ENCODE data around the gene SULT2B1. TPM values are rescaled to one million over a fixed set of nuclear protein-coding genes. Genes with fewer than 3 reads are reported as not detected.

SULT2B1 gene
- total RNA-seq, 1 donor from 2014 or later = 0.29 TPM

DNA sequence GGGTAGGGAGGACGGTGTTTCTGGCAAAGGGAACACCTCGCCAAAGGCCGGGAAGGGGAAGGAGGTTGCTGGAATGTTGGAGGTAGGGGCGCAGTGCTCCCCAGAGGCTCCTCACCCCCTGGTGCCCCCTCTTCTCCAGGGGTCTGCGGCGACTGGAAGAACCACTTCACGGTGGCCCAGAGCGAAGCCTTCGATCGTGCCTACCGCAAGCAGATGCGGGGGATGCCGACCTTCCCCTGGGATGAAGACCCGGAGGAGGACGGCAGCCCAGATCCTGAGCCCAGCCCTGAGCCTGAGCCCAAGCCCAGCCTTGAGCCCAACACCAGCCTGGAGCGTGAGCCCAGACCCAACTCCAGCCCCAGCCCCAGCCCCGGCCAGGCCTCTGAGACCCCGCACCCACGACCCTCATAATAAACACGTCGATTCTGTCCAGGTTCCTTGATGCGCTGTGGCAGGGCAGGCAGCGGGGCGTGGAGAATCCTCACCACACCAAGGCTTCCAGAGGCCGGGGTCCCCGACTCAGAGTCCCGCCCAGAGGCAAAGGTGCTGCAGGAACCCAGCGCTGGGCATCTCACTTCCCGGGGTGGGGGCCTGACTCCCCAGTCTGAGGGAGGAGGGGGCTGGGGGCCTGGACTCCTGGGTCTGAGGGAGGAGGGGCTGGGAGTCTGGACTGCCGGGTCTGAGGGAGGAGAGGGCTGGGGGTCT is 47.2 kb downstream of the SULT2B1 start:
- intact Hi-C loops (cut with micrococcal nuclease) = no loop called here

DNA sequence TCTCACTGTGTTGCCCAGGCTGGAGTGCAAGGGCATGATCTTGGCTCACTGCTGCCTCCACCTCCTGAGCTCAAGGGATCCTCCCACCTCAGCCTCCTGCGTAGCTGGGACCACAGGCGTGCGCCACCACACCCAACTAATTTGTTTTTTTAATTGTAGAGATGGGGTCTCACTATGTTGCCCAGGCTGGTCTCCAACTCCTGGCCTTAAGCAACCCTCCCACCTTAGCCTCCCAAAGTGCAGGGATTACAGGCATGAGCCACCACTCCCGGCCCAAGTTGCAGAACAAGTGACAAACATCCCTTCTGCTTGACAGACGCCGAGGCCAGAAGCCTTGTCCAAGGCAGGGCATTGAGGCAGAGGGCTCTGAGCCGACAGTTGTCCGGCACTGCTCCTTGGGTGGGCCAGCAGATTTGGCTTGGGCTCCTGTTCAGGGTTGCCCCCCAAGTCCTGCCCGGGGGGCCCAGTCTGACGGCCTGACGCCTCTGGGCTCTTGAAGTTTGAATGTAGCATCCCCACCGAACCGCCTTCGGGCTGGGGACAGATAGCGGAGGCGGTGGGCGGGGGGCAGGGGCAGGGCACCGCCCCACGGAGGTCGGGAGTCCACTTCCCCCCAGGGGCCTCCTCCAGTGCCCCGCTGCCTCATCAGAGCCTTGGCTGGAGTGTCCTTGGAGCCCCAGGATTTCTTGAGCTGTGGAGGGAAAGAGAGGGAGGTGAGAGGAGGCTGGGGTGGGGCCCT is 48.9 kb downstream of the SULT2B1 start:
- intact Hi-C loops (cut with micrococcal nuclease) = no loop called here

DNA sequence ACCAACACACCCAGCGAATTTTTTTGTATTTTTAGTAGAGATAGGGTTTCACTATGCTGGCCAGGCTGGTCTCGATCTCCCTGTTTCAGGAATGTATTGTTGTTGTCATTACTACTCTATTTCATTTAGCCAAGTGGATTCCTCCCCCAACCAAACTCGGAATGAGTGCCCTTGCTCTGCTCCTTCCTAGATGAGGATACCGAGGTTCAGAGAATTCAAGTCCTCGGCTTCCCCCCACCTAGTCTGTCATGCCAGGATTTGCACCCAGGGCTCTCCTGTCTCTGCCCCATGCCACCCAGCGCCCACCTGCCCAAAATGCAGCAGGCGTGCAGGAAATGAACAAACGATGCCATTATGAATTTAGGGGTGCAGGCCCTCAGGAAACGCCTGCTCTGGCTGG is 51.0 kb downstream of the SULT2B1 start:
- intact Hi-C loops (cut with micrococcal nuclease) = no loop called here

DNA sequence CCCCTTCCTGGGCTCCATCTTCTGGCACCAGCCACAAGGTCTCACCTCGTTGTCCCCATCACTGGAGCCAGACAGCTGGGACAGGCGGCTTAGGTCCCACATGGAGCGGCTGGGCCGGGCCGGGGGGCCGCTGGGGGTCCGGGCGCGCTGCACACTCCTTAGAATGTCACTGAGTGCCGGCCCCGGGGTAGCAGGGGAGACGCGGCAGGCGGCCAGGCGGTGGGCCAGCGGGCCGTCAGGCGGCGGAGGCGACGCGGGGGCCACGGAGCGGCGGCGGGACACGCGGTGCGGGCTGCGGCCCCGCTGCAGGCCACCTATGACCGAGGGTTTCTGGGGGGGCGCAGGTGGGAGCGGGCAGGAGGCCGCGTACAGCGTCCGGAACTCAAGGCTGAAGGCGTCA is 51.5 kb downstream of the SULT2B1 start:
- intact Hi-C loops (cut with micrococcal nuclease) = no loop called here

DNA sequence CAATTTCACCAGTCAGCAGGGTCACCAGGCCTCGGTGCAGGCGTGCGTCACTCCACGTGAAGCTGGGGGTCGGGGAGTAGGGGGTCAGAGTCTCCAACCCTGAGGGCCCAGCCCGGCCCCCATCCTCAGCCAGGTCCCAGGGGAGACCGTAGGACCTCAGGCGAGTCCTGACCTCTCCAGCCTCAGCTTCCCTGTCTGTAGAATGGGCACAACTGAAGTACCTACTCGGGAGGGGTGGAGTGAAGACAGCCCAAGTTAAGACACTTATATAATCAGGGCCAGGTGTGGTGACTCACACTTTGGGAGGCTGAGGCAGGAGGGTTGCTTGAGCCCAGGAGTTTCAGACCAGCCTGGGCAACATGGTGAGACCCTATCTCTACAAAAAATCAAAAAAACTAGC is 51.9 kb downstream of the SULT2B1 start:
- intact Hi-C loops (cut with micrococcal nuclease) = no loop called here

DNA sequence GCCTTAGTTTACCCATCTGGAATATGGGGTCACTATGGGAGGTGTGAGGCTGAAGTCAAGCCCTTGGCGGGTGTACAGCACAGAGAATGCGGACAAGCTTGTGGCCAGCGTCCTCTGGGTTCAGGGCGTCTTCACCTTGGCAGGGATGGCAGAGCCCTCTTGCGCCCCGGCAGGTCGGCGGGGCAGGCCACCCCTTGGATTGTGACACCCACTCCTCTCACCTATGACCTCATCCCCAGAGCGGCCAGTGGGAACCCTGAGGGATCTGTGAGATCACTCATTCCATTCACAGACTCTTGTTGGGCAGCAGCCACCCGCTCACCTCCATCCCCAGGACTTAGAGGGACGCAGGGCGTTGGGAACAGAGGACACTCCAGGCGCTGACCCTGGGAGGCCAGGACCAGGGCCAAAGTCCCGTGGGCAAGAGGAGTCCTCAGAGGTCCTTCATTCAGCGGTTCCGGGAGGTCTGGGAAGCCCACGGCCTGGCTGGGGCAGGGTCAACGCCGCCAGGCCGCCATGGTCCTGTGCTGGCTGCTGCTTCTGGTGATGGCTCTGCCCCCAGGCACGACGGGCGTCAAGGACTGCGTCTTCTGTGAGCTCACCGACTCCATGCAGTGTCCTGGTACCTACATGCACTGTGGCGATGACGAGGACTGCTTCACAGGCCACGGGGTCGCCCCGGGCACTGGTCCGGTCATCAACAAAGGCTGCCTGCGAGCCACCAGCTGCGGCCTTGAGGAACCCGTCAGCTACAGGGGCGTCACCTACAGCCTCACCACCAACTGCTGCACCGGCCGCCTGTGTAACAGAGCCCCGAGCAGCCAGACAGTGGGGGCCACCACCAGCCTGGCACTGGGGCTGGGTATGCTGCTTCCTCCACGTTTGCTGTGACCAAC is 54.7 kb downstream of the SULT2B1 start, which contains the start of gene SPACA4:
TSS of gene SPACA4 (plus strand) at position 280 of the 896 bp plus-strand sequence. CDS start at position 517, 237 bp downstream.
- intact Hi-C loops (cut with micrococcal nuclease) = no loop called here

DNA sequence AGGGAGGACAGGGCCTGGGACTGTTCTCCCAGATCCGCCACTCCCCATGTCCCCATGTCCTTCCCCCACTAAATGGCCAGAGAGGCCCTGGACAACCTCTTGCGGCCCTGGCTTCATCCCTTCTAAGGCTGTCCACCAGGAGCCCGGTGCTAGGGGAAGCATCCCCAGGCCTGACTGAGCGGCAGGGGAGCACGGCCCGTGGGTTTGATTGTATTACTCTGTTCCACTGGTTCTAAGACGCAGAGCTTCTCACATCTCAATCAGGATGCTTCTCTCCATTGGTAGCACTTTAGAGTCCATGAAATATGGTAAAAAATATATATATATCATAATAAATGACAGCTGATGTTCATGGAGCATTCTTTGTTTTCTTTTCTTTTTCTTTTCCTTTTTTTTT is 55.4 kb downstream of the SULT2B1 start:
- intact Hi-C loops (cut with micrococcal nuclease) = no loop called here

DNA sequence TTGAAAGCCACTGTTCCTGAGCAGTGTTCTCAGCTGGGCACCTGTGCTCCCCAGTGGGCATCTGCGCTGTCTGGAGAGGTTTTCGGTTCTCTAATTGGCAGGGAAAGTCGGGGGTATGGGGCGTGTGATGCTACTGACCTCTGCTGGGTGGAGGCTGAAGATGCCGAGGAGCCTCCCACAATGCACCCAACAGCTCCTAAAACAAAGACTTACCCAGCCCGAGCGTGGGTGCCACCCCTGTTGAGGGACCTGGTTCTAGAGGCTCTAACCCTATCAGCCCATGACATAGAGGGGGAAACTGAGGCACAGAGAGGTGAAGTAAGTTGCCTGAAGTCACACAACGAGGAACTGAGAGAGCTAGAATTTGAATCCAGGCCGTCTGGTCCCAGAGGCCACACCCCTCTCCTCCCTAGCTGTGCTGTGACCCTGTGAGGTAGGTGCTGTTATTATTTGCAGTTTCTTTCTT is 56.9 kb downstream of the SULT2B1 start:
- intact Hi-C loops (cut with micrococcal nuclease) = loop anchor here (1.0 kb wide), 2 partner anchors 20 to 103 kb away; no protein-coding TSS in a partner anchor

DNA sequence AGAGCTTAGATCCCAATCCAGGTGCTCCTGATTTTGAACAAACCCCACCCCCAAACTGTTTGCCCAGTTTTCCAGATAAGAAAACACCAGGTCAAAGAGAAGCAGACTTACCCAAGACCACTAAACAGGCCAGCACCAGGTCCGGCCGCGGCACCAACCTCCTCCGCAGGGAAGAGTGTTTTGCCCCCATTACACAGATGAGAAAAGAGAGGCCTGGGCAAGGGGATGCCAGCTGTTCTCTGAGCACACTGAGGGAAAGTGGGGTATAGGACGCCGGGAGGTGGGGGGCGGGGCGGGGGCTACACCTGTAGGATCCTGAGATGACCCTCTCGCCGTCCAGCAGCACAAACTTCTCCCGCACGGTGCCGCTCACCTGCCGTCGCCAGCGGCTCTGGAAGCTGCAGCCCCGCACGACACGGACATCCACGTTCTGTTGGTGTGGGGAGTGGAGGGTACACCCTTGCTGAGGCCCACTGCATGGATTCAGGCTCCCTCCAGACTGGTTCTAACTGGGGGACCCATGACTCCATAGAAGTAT is 57.7 kb downstream of the SULT2B1 start:
- intact Hi-C loops (cut with micrococcal nuclease) = no loop called here

DNA sequence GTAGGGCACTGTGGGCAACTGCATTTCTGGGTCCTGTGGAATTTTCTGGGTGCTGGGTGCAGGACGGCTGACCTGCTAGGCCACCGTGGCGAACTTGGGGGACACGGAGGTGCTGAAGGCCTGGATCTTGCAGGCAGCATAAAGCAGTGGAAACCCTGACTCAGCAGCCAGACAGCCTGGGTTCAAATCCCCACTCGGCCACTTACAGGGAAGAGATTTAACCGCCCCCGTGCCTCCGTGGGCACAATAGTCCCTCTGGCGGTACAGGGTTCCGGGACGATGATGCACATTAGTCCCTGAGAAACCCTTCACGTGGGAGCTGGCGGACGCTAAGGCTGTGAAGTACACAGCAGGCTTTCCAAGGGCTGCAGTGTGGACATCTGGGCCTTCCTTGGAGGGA is 59.9 kb downstream of the SULT2B1 start:
- intact Hi-C loops (cut with micrococcal nuclease) = no loop called here

DNA sequence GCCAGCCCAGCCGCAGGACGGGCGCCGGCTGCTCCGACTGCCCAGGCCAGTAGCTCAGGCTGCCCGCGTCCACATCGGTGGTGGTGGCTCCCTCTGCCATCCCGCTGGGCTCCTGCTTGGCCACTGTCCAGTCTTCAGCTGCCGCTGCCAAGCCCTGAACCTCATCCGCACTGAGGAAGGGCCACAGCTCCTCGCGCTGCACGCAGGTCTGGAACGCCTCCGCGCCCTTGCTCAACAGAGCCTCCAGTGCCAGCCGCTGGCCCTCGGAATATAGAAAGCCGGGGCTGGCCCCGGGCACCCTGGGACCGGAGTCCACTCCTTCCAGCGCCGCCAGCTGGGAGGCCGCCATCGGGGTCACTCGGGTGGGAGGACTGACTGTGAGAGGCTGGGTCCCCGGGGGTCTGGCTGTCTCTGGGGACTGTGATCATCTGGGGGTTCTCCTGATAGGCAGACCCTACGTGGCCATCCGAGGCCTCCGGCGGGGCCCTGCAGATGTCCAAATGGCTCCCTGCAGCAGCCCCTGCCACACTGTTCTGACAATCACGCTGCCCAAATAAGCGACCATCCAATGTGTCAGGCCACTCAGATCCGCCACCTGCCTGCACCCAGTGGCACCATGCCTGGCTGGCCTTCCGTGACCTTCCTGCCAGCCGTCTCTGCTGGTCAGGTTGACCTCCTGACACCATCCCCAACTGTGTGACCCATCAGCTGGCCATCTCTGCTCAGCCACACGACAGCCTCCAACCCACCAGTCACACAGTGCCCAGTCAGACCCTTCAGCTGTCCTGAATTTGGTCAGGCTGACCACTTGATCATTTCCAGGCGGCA is 61.3 kb downstream of the SULT2B1 start:
- intact Hi-C loops (cut with micrococcal nuclease) = no loop called here

DNA sequence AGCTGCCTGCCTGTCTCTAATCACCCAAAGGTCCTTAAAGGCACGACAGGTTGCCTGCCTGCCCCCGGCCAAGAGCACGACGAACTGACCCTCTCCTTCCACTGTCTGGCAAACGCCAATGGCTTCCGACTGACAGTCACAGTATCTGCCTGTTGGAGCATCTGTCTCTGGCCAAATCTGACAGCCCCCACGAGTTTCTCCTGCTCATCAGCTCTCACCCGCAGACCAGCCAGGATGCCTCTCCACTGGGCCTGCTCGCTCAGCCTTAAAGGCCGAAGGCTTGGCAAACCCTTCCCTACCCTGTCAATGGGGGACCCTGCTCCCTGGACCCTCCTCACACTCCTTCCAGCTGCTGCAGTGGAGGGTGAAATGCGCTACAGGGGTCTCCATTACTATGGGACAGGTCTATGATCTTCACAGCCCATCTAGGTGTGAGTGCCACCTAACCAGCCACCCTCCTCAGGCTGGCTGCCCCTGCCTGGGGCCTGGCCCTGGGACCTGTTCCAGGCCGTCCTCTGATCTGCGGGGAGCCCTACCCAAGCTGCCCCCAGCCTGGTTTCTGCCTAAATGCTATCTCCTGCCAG is 62.0 kb downstream of the SULT2B1 start:
- intact Hi-C loops (cut with micrococcal nuclease) = no loop called here

DNA sequence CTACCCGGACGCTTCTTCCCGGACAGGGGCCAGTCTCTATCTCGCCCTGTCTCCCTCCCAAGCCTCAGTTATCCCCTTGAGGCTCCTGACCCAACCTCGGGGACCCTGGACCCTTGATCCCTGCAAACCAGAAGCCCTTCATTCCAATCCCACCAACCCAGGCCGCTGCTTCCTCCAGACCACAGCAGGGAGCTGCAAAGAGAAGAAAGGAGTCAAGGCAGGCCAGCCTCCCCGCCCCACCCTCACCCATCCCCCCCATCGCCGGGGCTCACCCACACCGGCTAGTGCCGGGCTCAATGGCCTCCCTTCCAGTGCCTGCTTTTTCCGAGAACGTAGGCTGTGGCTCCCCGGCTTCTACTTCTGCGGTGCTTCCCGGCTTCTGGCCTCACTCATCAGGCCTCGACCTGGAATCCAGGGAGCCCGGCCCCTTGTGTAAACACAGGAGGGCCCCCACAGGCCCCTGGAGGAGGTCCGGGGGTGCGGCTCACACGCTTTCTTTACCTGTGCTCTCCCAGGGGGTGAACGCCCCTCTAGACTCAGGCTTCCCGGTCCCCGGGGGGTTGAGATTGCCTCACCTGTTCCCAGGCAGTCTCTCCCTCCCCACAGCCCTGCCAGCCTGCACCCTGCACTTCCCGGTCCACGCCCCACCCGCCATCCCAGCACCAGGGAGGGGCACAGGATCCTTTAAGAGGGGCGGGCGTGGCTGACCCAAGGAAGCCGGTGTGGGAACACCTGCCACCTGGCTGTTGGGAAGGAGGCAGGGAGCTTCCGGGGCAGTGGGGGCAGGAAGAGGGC is 62.7 kb downstream of the SULT2B1 start, which contains the start of gene FAM83E:
TSS of gene FAM83E (minus strand) at position 641 of the 795 bp plus-strand sequence. CDS start 1,704 bp downstream, outside the sequence.
- intact Hi-C loops (cut with micrococcal nuclease) = loop anchor here (5.0 kb wide), 1 partner anchor 447 kb away; no protein-coding TSS in a partner anchor

DNA sequence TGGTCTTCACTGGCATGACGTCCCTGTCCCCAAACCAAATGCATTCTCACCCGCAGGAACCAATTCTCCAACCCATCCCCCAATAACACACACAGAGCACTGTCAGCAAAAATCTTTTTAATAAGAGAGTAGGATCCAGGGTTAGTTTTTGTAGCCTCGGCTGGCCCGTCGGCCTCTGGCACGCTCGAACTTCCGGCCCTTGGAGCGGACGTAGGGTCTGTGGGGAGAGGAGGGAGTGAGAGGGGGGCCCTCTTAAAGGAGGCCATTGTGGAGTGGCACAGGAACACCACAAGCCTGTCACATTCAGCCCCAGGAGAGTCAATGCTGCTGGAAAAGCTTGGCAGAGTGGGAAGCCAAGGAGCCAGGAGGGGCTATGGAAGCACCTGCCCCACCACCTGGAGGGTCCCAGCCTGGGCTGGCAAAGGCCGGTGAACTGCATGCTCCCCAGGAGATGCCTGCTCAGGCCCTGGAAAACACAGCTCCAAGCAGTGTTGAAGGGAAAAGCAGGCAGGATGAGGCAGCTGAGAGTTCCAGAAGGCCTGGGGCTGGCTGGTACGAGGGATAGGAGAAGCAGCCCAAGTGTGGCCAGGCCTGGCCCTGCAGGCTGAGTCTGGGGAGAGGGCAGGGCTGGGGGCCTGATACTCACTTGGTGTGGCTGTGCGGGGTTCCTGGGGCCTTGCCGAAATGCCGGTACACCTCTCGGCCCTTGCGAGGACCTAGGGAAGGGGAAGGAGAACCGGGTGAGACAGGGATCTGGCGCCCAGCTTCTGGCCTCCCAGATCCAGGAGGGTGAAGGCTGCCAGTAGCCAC is 63.5 kb downstream of the SULT2B1 start:
- intact Hi-C loops (cut with micrococcal nuclease) = loop anchor here (5.0 kb wide), 1 partner anchor 448 kb away; no protein-coding TSS in a partner anchor

DNA sequence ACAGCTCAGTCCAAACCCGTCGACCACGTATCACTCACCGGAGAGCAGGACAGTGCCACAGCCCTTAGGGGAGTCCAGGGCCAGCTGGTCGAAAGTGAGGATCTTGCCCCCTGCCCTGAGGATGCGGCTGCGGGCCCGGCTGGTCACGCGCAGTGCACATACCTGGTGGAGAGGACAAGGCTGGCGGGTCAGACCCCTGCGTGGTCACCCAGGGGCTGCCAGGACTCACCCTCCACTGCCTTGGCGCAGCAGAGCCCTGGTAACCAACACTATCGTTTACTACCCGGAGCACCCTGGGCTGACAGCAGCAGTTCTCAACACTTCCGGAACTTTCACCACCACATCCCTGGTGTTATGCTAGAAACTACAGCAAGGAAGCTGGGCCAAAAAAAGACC is 64.1 kb downstream of the SULT2B1 start:
- intact Hi-C loops (cut with micrococcal nuclease) = loop anchor here (5.0 kb wide), 1 partner anchor 449 kb away; no protein-coding TSS in a partner anchor

DNA sequence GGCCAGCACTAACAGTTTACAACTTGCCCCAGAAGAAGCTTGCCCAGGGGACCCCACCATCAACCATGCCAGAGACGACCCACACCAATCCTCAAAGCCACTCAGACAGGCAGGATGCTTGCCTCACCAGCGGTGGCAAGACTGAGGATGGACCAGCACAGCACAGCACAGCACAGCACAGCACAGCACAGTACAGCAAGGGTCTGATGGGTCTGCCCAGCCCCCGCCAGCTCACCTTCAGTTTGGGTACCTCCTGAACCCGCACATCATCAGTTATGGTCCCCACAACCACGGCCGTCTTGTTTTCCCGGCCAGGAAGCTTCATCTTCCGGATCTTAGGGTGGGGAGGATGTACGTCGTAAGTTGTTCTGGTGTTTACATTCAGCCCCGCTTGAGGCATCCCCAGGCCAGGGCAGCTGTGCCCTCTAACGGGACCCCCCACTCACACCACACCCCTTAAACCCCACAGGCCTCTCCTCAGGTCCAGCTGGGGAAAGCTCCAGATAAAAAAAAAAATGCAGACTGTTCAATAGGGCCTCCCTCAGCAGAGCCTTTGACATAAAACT is 64.6 kb downstream of the SULT2B1 start:
- intact Hi-C loops (cut with micrococcal nuclease) = loop anchor here (5.0 kb wide), 1 partner anchor 449 kb away; no protein-coding TSS in a partner anchor

DNA sequence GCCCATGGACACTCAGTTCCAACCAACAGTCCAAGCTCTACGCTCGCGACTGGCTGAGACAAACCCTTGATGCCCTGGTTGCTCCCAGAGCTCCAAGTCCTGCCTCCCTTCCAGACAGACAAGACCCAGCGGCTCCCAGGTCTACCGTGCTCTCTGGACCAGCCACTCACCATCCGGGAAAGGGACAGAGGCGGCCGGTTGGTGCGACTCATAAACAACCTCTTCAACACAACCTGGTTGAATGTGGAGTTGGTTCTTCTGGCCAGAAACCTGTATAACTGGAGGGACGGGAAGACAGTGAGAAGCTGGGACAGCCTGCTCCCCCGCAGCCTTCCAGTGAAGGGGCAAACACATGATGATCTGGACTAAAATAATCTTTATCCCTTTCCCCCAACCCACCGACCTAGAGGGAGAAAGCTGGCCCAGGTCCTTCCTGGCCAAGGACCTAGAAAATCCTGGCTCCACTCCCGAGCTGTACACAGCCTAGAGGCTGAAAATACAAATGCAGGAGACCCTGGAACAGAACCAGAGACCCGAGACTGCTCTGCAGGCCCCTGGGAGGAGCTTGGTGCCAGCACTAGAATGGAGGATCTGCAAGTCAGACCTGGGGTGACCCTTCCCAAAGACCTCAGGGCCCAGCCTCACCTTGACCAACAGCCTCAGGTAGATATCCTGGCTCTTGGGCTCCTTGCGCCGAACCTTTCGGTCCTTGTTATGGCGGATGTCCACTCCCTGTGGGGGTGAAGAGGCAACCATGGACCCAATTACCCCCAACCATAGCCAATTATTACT is 65.4 kb downstream of the SULT2B1 start:
- intact Hi-C loops (cut with micrococcal nuclease) = loop anchor here (5.0 kb wide), 1 partner anchor 450 kb away; no protein-coding TSS in a partner anchor

Measured in T-helper 1 cell treated with Interleukin-12 subunit alpha and Interleukin-12 subunit beta and Interleukin-4 antibody, amounts not matched to agents 30 ng/mL and 1 ng/mL, for 36 hours (primary cell).